ENCODE data around the gene MPST.
A peak's percentile ranks its signal among the peaks of the same experiment; 100 is the strongest.

MPST gene

DNA sequence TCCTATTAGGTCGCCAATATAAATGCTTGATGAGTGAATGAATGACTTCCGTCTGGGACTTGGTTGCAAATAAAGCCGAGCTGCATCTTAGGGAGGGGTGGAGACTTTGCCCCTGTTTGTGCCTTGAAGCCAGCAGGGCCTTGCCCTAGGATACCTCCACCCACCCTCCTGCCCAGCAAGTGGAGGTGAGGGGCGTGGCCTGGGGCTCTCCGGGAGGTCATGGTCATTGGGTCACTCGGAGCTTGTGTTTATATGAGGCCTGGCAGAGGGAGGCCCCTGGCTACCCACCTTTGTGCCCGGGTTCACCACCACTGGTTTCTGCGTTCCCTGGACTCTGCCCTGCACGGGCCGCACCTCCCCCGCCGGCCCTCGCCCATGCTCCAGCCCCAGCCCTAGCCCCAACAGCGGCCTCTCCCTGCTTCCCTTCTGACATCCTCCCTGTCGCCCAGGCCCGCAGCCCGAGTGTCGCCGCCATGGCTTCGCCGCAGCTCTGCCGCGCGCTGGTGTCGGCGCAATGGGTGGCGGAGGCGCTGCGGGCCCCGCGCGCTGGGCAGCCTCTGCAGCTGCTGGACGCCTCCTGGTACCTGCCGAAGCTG is 4.3 kb downstream of the MPST start:
- no peak for DNase-seq

DNA sequence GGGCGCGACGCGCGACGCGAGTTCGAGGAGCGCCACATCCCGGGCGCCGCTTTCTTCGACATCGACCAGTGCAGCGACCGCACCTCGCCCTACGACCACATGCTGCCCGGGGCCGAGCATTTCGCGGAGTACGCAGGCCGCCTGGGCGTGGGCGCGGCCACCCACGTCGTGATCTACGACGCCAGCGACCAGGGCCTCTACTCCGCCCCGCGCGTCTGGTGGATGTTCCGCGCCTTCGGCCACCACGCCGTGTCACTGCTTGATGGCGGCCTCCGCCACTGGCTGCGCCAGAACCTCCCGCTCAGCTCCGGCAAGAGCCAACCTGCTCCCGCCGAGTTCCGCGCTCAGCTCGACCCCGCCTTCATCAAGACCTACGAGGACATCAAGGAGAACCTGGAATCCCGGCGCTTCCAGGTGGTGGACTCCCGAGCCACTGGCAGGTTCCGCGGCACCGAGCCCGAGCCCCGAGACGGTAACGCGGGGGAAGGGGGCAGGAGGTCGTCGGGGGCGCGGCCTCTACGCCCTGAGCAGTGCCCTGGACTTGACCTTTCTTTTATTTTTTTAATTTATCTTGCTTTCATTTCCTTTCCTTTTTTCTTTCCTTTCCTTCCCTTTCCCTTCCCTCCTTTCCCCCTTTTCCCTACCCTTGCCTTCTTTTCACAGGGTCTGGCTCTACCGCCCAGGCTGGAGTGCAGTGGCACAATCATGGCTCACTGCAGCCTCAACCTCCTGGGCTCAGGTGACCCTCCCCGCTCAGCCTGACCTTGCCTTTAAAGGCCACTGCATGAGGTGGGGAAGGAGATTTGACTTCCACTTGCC is 5.0 kb downstream of the MPST start:
- no peak for DNase-seq

DNA sequence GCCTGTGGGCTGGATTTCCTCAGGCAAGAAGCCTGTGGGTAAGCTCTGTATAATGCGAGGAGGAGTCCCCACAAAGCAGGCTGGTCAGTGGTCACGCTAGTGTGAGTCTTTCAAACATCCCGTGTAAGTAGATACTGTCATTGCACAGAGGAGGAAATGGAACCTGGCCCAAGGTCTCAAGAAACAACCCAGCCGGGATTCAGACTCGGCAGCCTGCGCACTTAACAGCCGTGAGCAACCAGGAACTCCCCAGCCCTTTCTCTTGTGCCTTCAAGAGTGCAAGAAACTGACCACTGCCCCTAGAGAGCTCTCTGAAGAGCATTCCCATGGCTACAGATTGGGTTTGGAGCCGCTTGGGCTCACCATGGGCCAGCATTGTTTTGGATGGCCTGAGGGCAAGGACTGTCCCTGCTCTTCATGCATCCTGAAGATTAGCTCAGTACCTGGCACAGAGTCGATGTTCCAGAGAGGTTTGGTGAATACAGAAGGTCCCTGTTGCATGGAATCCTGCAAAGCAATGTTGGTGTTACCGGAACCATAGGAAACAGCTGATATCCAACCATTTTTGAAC is 6.0 kb downstream of the MPST start:
- DNase-seq, result no peak

DNA sequence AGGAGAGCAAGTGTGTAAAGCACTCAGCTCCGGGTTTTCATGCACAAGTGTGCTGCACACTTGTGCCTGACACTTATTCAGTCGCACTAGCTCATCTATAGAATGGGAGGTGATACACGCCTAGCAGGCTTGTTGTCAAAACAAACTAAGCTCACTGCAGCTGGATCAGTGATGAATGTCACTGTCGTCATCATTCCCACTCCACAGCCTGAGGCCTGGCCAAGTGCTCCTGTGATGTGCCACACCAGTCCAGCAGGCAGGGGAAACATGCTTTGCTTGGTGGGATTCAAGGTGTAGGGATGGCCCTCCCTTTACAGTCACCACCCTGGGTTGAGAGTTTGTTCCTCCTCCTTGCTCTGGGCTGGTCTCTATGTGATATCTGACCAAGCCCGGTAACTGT is 6.8 kb downstream of the MPST start:
- DNase-seq, result no peak

DNA sequence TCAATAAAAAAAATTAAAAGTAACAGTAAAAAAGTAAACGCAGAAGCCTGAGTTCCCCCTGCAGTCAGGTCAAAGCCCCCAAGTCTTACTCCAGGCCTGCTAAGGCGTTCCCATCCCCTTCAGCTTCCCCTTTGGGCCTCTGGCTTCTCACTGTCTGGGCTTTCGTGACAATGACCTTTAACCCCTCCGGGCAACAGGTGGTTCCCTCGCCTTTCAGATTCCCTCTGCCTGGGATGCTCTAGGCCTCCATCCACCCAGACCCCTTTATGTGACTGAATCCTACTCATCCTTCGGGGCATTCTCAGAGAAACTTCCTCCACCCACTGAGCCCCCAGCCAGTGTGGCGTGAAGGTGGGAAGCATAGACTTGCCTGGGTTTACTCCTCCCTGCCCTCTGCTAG is 8.0 kb downstream of the MPST start:
- DNase-seq, result no peak

DNA sequence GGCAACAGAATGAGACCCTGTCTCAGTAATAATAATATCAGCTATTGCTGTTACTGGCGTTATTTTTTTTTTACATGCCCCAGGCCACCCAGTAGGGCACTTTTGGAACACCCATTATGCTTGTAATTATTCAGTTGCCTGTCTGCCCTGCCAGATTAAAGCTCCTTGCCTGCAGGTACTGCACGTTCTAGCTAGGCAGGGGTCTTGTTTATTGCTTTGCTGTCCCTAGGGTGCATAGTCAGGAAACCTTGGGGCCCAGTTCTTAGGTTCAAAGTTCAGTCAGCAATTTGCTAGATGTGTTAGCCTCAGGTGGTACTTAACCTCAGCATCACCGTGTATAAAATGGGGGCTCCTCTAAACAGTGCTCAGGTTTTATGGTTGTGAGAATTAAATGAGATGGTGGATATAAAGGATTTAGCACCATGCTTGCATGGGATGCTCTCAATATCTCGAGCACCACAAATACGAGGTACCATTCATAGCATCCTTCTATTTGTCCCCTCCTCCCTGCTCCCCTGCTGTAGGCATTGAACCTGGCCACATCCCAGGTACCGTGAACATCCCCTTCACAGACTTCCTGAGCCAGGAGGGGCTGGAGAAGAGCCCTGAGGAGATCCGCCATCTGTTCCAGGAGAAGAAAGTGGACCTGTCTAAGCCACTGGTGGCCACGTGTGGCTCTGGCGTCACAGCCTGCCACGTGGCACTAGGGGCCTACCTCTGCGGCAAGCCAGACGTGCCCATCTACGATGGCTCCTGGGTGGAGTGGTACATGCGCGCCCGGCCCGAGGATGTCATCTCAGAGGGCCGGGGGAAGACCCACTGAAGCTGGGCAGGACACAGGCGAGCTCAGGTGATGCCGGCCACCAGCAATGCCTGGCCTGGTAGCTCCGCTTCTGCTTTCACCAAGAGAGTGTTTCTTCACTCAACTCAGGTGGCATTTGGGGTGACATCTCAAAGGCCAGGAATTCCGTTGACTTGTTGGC is 9.4 kb downstream of the MPST start:
- DNase-seq, result no peak

DNA sequence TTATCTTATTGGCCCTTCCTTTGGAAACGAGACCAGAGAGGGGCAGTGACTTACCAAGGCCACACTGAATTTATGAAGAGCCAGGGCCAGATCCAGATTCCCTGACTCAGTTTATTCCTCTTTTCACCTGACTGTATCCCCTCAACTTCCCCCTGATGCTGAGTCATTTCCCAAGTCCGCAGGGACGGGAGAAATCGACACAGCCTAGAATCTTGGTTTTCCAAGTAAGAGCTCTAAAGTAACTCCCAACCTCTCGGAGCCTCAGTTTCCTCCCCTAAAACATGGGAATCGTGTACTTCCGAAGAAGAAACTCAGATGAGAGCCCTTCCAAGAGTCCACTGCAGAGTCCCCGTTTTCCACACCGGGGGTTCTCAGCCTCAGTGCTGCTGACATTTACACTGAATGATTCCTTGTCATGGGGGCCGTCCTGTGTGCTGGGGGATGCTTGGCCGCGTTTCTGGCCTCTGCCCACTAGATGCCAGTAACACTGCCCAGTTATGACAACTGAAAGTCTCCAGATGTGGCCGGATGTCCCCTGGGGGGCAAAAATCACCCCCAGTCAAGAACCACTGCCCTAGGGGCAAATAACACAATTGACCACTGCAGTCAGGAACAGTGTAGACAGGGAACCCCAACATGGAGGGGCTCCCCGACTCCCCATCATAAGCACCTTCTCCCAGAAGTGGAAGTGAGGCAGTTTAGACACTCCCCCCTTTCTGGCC is 11.2 kb downstream of the MPST start:
- no peak for DNase-seq

DNA sequence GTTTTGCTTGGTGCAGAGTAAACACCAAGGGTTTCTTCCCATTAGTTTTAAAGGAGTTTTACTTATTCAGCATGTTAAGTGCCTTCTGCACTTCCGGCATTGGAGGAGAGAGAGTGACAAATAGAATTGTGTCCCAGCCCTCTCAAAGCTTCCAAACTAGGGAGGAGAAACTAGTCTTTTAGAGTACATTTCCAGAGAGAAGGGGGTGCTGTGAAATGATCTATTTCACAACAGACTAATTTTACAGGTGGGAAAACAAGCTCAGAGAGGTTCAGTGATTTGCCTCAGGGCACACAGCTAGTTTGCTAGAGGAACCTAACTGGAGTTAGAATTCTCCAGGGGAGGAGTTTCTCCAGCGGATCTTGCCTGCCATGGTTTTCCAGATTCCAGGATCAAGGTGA is 12.6 kb downstream of the MPST start:
- no peak for DNase-seq

DNA sequence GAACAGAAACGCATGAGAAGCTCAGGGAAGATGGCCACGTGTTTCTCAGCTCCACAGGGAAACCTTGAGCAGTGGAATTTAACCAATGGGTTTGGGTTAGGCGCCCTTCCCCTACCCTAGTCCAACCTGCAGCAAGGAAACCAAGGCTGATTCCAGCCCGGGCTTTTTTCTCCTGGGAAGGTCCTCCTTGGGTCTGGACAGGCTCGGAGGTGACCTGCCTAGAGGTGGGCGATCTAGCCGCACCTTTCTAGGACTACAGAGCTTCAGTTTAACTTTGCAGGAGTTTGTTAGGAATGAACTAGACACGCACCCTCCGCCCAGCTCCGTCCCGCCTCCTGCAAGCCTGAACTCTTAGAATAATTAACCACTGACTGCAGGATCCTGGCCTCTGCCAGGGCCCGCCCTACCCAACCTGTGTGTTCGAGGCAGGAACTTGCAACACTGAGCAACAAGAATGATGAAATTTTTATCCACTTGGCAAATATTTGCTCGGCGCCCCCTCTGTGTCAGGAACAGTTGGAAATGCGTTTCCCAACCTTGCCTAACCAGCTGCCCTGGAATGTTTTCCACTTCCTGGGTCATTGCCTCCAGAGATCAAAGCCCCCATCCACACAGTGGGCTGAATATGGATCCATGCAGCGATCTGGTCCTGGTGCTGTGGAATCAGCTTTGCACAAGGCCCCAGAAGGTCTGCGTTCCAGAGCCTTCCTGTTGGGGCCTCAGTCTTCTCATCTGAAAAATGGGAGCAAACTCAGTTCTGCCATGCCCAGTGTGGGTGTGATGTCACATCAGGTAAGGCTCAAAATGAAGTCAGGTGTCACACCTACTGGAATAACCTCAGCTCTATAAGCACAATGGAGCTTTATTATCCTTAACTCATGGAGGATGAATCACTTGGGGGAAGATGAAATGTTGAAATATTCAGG is 13.3 kb downstream of the MPST start:
- no peak for DNase-seq

DNA sequence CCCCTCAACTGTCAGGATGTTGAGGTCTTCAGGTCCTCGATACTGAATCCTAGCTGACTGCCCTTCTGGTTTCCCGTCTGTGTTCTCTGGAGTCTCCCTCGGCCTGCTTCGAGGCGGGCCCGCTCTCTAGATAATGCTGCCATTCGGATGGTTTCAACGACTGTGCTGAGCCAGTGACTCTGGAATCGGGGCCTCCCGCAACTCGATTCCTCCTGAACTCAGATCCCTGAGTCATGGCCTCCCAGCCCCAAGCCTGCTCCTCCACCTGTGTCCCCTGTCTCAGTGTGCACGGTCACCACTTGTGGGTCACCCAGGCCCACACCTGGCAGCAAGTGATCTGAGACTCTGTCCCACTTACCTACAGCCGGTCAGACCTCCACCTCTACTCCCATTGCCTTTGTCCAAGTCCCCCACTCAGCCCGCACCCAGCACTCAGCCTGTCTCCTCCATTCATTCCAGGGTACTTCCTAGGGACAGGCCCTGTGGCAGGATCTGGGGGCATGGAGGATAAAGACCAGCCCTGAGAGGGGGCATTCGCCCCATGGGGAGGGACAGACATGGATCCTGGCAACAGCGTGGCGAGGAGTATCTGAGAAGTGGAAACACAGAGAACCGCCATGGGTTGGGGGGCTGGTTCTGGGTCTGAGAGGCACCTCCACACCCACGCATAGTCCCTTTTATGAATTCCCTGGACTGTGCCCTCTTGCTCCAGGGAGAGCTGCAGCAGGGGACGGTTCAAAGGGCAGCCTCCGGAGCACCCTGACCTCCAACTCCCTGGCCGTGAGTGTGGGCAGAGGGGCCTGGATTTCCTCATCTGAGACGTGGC is 14.3 kb downstream of the MPST start:
- DNase-seq, result no peak

DNA sequence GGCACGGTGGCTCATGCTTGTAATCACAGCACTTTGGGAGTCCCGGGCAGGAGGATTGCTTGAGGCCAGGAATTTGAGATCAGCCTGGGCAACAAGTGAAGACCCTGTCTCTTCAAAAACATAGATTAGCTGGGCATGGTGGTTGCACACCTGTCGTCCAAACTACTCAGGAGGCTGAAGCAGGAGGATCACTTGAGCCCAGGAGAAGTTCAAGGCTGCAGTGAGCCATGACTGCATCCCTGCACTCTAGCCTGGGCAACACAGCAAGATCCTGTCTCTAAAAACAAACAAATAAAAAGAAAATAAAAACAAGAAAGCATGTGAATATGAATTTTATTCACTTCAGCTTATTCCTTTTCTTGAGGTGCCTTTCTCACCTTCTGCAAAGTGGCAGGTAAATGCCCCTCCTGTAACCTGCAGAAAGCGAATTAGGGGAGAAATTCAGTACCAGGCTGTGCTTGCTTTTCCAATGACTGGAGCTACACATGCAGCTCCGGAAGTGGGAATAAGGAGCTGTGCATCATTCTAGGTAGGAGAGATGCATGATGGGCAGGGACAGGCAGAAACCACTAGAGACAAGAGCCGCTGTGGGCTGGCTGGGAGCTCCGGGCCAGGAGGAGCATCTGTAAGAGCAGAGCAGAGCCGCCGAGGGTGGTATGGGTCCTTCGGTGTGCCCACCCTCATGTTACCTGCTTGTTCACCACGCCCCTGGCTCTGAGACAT is 17.3 kb downstream of the MPST start:
- DNase-seq, result no peak

DNA sequence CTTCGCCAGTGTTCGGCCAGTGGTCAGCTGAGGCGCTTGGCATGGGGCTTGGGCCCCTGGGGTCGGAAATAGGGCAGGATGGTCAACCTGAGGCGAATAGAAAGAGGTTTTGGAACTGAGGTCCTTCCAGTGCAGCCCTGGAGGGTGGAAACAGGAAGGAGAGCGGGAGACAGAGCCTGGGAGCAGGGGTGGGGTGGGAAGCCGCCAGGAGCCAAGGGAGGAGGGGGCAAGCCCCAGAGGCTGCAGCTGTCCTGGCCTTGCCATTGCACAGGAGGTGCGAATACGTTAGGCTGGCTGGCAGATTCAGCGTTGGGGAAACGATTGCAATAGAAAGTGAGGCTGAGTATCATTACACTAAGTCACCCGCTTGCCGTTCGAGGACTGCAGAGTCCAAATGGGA is 18.1 kb downstream of the MPST start:
- DNase-seq, result no peak

DNA sequence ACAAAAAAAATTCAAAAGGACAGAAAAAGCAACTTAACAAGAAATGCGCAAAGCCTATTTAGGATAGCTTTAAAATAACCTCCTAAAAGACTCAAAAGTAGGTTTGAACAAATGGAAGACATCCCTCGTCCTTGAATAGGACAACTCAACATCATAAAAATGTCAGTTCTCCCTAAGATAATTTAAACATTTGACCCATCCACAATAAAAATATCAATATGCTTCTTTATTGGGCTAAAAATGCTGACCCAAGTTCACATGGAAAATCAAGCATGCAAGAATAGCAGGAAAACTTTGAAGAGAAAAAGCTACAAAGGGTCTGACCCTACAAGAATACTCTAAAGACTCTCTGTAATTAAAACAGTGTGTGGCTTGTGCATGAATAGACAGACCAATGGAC is 19.9 kb downstream of the MPST start:
- DNase-seq, result no peak

DNA sequence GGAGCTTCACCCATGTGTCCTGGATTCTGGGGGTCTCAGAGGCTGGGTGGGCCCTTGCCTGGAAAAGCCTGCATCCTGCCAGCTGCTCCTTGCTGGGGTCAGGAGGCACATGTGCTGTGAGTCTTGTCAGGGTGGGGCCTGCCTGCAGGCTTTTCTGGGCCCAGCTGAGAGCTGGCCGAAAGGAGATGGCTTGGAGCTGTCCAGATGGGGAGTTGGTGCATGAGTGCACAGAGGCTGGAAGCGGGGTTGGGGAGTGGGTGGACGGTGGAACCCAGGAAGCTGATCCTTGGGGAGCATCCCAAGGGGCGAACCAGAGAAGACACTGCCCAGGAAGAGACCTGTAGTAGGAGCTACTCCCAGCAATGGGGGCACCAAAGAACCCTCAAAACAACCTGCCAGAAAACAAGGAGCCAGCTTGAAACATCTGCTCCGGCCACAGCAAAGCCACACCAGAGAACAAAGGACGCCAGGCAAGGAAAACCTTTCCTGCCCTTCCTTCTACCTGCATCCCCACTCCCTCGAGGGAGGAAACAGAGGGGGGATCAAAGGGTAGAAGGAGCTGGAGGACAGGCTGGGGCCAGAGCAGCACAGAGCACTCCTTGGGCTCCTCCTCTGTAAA is 23.8 kb downstream of the MPST start:
- DNase-seq, result no peak

DNA sequence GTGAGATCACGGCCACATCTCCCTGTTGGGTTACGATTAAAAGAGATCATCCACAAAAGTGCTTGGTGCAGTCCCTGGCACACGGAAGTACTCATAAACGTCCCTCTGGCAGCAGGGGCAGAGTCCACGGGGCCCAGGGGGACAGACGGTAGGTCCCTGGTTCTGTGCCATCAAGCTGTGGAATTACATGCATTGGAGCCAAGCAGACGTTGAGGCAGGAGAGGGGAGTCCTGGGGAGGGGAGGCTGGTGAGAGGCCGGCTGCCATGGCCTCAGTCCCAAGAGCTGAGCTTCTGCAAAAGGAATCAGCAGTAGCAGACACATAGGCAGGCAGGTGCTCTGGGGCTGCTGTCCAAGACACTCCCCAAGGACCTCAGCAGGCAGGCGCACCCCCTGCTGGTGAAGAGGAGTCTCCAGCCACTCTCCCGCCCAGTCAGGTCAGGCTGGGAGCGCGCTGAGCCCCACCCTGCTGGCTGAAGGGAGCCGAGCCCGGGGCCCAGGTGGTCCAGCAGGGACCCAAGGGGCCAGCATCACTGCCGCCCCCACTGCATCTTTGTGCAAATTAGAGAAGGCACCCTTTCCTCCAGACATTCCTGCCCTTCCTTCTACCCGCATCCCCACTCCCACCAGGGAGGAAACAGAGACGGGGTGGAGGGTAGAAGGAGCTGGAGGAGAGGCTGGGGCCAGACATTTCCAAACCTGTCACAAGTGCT is 24.4 kb downstream of the MPST start:
- DNase-seq, result peak; percentile 38 to 52

DNA sequence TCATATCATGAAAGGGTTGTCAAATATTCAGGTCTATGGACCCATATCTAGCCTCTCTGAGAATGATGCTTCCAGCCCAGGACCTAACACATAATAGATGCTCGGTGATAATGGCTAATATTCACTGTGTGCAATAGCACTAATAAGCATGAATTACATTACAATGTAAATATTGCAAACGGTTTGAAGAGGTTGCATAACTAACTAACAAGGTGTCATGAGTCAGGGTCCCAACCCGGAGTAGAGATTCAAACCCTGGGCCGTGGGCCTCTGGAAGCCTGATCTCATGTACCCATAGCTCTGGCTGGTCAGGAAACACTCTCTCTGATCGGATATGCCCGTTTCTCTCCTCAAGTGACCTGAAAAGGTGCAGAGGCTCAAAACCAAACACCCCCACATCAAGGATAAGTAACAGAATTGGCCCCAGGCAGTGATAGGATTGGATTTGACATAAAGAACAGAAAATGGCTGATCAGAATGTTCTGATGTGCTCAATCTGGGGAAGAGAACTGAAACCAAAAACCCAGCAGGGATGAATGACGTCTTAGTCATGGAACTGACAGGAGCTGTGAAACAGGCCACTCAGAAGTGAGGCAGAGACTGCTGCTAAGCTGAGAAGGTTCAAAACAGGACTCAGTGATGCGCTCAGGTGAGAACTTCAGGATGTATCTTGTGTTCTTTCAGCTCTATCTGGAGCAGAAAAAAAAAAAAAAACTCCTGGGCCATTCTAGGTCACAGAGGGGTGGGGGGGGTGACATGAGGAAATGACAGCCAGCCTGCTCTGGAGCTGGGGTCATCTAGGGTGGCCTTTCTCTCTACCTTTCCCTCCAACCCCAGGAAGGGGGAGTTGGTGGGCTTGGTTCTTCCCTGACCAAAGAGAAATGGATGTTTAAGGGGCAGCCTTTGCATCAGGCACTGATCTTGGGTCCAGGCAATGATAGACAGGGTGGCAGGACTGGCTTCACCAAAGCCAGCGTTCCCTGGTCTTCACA is 25.4 kb downstream of the MPST start:
- DNase-seq, result no peak

DNA sequence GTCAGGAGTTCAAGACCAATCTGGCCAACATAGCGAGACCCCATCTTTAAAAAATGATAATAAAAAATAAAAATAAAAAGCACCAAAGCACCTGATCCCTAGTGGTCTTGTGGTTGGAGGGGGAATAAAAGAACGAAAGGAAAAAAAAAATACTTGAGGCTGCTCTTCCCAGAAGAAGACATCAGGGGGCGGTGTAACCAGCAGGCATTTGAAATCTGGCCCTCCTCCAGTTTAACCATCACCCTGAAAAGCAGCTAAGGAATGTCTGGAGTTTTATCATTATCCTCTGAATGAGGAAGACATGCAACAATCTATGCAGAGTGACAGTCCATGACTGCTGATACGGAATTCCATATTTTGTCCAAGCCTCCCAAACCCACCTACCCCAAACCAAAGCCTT is 26.4 kb downstream of the MPST start:
- DNase-seq, result no peak

Measured in CD4-positive, alpha-beta T cell treated with Interleukin-1 beta for 1 hour (primary cell).